Kidney (tissue), 14 donors: ENCODE data around the gene SULT1A3. TPM values are rescaled to one million over a fixed set of nuclear protein-coding genes. Genes with fewer than 3 reads are reported as not detected.
"Not testable (repeated sequence)": the region's sequence is repeated elsewhere in the genome, so short reads cannot be mapped to it uniquely, and the experiment has no call there.

Experiments
- DNase-seq, 5 donors: peaks; one replicate each; pipeline ENCODE4 v3.0.0-alpha.2; 2013 to 2020
- FAIRE-seq: peaks from 2 replicates; lab custom pipeline; 2012; peaks lifted over from hg19 to GRCh38; lab: Jason Lieb, UNC
- H3K27ac ChIP-seq, 2 donors: one replicate each; pipeline ENCODE4 v1.7.0; 2013; ENCODE audit warnings: low read depth in 2 of 2, low read length in 2 of 2, inconsistent platforms in 1 of 2
- H3K27me3 ChIP-seq: one replicate; pipeline ENCODE4 v1.7.1; 2013; ENCODE audit warnings: low read length, inconsistent platforms; ENCODE audit not compliant: control insufficient read depth, insufficient read depth
- H3K36me3 ChIP-seq, 3 donors: one replicate each; pipeline versions ENCODE4 v1.7.0 to v1.7.1; 2013; ENCODE audit warnings: low read length in 3 of 3, control low read depth in 1 of 3, inconsistent platforms in 1 of 3; ENCODE audit not compliant: insufficient read depth in 3 of 3, control insufficient read depth in 2 of 3
- H3K4me1 ChIP-seq, 3 donors: one replicate each; pipeline versions ENCODE4 v1.7.0 to v1.7.1; 2013; ENCODE audit warnings: low read length in 3 of 3, inconsistent platforms in 1 of 3, low read depth in 1 of 3; ENCODE audit not compliant: control insufficient read depth in 2 of 3, insufficient read depth in 2 of 3
- H3K4me3 ChIP-seq, 3 donors: one replicate each; pipeline versions ENCODE4 v1.7.0 to v1.8.1; 2013; ENCODE audit warnings: low read length in 3 of 3, control low read depth in 1 of 3, inconsistent platforms in 1 of 3
- H3K9ac ChIP-seq, 3 donors: one replicate each; pipeline versions ENCODE4 v1.7.0 to v1.7.1; 2013; ENCODE audit warnings: low read length in 3 of 3, control low read depth in 1 of 3, inconsistent platforms in 1 of 3
- H3K9me3 ChIP-seq, 3 donors: one replicate each; pipeline versions ENCODE4 v1.7.0 to v1.7.1; 2013; ENCODE audit warnings: low read length in 3 of 3, control low read depth in 1 of 3, inconsistent platforms in 1 of 3; ENCODE audit not compliant: control insufficient read depth in 2 of 3, insufficient read depth in 1 of 3
- intact Hi-C: fragments of 100-400 bp; cut with DNase I; formaldehyde crosslinking; loops from one replicate; pipeline ENCODE4 v1.11.1; 2022
- polyA plus RNA-seq: library from polyadenylated mRNA; stranded (reverse); fragments of 350-450 nt; fragmentation: Illumina TruSeq; extraction: RNeasy Lipid Tissue Mini Kit (QIAGEN cat#74804); gene quantifications from one replicate; pipeline ENCODE4 v1.2.3, GENCODE V29; 2014; ENCODE audit warnings: low read depth, low replicate concordance; ENCODE audit not compliant: insufficient read depth
- total RNA-seq: library from RNA; stranded (reverse); fragmentation: NEBNext Ultra II Directional; extraction: Animal tissue kit (Norgen Biotek cat#: 25700); gene quantifications from one replicate; pipeline ENCODE4 v1.2.1, GENCODE V29; 2021
- TF ChIP-seq, protein P1 (sequence below): IDR thresholded peaks from 3 replicates; pipeline ENCODE4 v1.5.1; 2012; ENCODE audit warnings: mild to moderate bottlenecking, moderate library complexity, borderline replicate concordance; ENCODE audit not compliant: insufficient read depth; ENCODE audit errors: extremely low read depth
- donor health status: control.
- donor health status: control.
- donor health status: control.
- donor health status: control.
- donor health status: control.
- donor health status: DM: yes; HTN: yes; CAD: no.
- donor health status: Normal renal cell carcinoma (clear cell type).

The SULT1A3 gene
- total and polyA plus RNA-seq, 2 donors from 2014 or later: 19.8 to 31.3 TPM

- no peak overlapping the region for H3K27ac ChIP-seq
- H3K9me3 ChIP-seq: no peaks in the 10 kb centered on the region
- no peaks in the 10 kb centered on the region for H3K4me1 ChIP-seq
- no peak overlapping the region for H3K9ac ChIP-seq
- TF ChIP-seq, protein P1, sequence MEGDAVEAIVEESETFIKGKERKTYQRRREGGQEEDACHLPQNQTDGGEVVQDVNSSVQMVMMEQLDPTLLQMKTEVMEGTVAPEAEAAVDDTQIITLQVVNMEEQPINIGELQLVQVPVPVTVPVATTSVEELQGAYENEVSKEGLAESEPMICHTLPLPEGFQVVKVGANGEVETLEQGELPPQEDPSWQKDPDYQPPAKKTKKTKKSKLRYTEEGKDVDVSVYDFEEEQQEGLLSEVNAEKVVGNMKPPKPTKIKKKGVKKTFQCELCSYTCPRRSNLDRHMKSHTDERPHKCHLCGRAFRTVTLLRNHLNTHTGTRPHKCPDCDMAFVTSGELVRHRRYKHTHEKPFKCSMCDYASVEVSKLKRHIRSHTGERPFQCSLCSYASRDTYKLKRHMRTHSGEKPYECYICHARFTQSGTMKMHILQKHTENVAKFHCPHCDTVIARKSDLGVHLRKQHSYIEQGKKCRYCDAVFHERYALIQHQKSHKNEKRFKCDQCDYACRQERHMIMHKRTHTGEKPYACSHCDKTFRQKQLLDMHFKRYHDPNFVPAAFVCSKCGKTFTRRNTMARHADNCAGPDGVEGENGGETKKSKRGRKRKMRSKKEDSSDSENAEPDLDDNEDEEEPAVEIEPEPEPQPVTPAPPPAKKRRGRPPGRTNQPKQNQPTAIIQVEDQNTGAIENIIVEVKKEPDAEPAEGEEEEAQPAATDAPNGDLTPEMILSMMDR: no peak
- H3K27me3 ChIP-seq: no peaks in the 10 kb centered on the region
- no peak for FAIRE-seq
- no peak for DNase-seq
- intact Hi-C loops: no loop called here
- no peak overlapping the region for H3K4me3 ChIP-seq
- no peaks in the 10 kb centered on the region for H3K36me3 ChIP-seq
These were observed 26.0 kb upstream of the SULT1A3 start for GRCh38 chr16:30173054-30173453.

DNA sequence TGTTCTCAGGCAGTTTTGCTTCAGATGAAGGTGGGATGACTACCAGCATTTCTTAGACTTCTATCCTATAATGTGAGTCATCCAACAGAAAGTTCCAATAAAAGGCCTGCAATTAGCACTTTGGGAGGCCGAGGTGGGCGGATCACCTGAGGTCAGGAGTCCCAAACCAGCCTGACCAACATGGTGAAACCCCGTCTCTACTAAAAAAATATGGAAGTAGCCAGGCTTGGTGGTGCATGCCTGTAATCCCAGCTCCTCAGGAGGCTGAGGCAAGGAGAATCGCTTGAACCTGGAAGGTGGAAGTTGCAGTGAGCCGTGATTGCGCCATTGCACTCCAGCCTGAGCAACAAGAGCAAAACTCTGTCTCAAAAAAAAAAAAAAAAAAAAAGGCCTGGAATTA is 22.2 kb upstream of the SULT1A3 start:
- intact Hi-C loops, H3K36me3 ChIP-seq, H3K9me3 ChIP-seq, H3K9ac ChIP-seq, H3K4me1 ChIP-seq, H3K27ac ChIP-seq, H3K27me3 ChIP-seq, DNase-seq, H3K4me3 ChIP-seq, FAIRE-seq: not testable (repeated sequence)

DNA sequence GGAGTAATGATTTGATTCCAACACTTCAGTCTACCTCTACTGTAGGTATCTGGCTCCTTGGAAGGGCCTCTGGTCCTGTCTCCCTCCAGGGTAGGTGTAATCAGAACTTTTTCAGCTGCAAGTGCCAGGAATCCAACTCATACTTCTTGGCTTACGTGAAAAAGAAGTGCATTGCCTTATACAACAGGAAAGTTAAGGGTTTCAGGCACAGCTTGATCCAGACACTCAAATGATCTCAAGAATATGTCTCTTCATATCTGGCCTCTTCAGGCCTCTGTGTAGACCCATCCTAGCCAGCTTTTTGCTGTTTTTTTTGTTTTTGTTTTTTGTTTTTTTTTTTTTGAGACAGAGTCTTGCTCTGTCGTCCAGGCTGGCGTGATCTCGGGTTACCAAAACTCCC is 19.9 kb upstream of the SULT1A3 start:
- no peaks in the 10 kb centered on the region for H3K27me3 ChIP-seq
- TF ChIP-seq, protein P1: no peak
- H3K4me1 ChIP-seq: no peaks in the 10 kb centered on the region
- H3K27ac ChIP-seq: no peak overlapping the region
- no peak overlapping the region for H3K4me3 ChIP-seq
- intact Hi-C loops: no loop called here
- H3K9ac ChIP-seq: no peak overlapping the region
- no peaks in the 10 kb centered on the region for H3K9me3 ChIP-seq
- no peaks in the 10 kb centered on the region for H3K36me3 ChIP-seq
- FAIRE-seq (no peak), DNase-seq (no peak)

GRCh38 chr16:30179931-30180330 is 19.1 kb upstream of the SULT1A3 start:
- intact Hi-C loops: no loop called here
- H3K36me3 ChIP-seq: no peaks in the 10 kb centered on the region
- FAIRE-seq: no peak
- H3K4me3 ChIP-seq: no peak overlapping the region
- TF ChIP-seq, protein P1: no peak
- H3K9ac ChIP-seq: no peak overlapping the region
- no peaks in the 10 kb centered on the region for H3K4me1 ChIP-seq
- no peak overlapping the region for H3K27ac ChIP-seq
- H3K9me3 ChIP-seq: no peaks in the 10 kb centered on the region
- H3K27me3 ChIP-seq: no peaks in the 10 kb centered on the region
- DNase-seq: no peak
